ENCODE measurements around the gene CCR7.

The CCR7 gene

GRCh38 chr17:40520991-40521453 is 44.2 kb downstream of the CCR7 start:
- no peak overlapping the region for H3K4me3 ChIP-seq (ENCODE audit: low read depth, low read length)

GRCh38 chr17:40519089-40519775 is 46.0 kb downstream of the CCR7 start:
- H3K4me3 ChIP-seq (ENCODE audit: low read depth, low read length), result no peak overlapping the region

GRCh38 chr17:40518401-40519088 is 46.7 kb downstream of the CCR7 start:
- H3K4me3 ChIP-seq (ENCODE audit: low read depth, low read length), result no peak overlapping the region

- no peak overlapping the region for H3K4me3 ChIP-seq (ENCODE audit: low read depth, low read length)
These were observed 47.3 kb downstream of the CCR7 start for GRCh38 chr17:40517981-40518380.

GRCh38 chr17:40517286-40517662 is 48.0 kb downstream of the CCR7 start:
- no peak overlapping the region for H3K4me3 ChIP-seq (ENCODE audit: low read depth, low read length)

- H3K4me3 ChIP-seq (ENCODE audit: low read depth, low read length), result no peak overlapping the region
These were observed 48.5 kb downstream of the CCR7 start for GRCh38 chr17:40516581-40517285.

GRCh38 chr17:40515491-40516041 is 49.7 kb downstream of the CCR7 start:
- H3K4me3 ChIP-seq (ENCODE audit: low read depth, low read length), result no peak overlapping the region

GRCh38 chr17:40515011-40515410 is 50.3 kb downstream of the CCR7 start:
- no peak overlapping the region for H3K4me3 ChIP-seq (ENCODE audit: low read depth, low read length)

GRCh38 chr17:40514013-40514875 is 51.0 kb downstream of the CCR7 start:
- H3K4me3 ChIP-seq (ENCODE audit: low read depth, low read length), result no peak overlapping the region

GRCh38 chr17:40511667-40512220 is 53.5 kb downstream of the CCR7 start:
- no peak overlapping the region for H3K4me3 ChIP-seq (ENCODE audit: low read depth, low read length)

GRCh38 chr17:40511136-40511535 is 54.1 kb downstream of the CCR7 start:
- H3K4me3 ChIP-seq (ENCODE audit: low read depth, low read length), result no peak overlapping the region

- no peak overlapping the region for H3K4me3 ChIP-seq (ENCODE audit: low read depth, low read length)
These were observed 55.0 kb downstream of the CCR7 start for GRCh38 chr17:40510328-40510648.

GRCh38 chr17:40509626-40510327 is 55.5 kb downstream of the CCR7 start:
- H3K4me3 ChIP-seq (ENCODE audit: low read depth, low read length), result no peak overlapping the region

GRCh38 chr17:40506786-40507185 is 58.5 kb downstream of the CCR7 start:
- H3K4me3 ChIP-seq (ENCODE audit: low read depth, low read length), result no peak overlapping the region
